Loucy (cell line): ENCODE results near the gene KLHL30.

Experiments used
- H2AFZ ChIP-seq: fragments of 200-600 bp; sonication (generic); 2 replicates; pipeline ENCODE4 v1.6.0; 2016; ENCODE audit warnings: antibody characterized with exemption, mild to moderate bottlenecking, low read length, moderate library complexity
- H3F3A ChIP-seq: fragments of 200-600 bp; 2 replicates; pipeline ENCODE4 v1.6.0; 2016; ENCODE audit warnings: antibody characterized with exemption, low read depth, mild to moderate bottlenecking
- H3K27me3 ChIP-seq: fragments of 200-600 bp; sonication (generic); 2 replicates; pipeline ENCODE4 v1.6.1; 2014; ENCODE audit warnings: low read length, mild to moderate bottlenecking; ENCODE audit not compliant: insufficient read depth, poor library complexity, severe bottlenecking
- H3K36me3 ChIP-seq: fragments of 200-600 bp; sonication (generic); 2 replicates; pipeline ENCODE4 v1.6.1; 2016; ENCODE audit warnings: low read length; ENCODE audit not compliant: insufficient read depth
- H3K4me1 ChIP-seq: fragments of 200-600 bp; sonication (generic); 2 replicates; pipeline ENCODE4 v1.5.1; 2014; ENCODE audit warnings: low read length, mild to moderate bottlenecking; ENCODE audit not compliant: insufficient read depth, poor library complexity, severe bottlenecking
- H3K4me2 ChIP-seq: fragments of 200-600 bp; sonication (generic); 2 replicates; pipeline ENCODE4 v1.6.0; 2014; ENCODE audit warnings: antibody characterized with exemption, low read length, low read depth, mild to moderate bottlenecking; ENCODE audit not compliant: poor library complexity, severe bottlenecking
- H3K4me3 ChIP-seq: fragments of 200-600 bp; sonication (generic); 2 replicates; pipeline ENCODE4 v1.5.1; 2014; ENCODE audit warnings: low read length, mild to moderate bottlenecking, mixed read lengths; ENCODE audit not compliant: poor library complexity, severe bottlenecking
- H3K79me2 ChIP-seq: fragments of 200-600 bp; sonication (generic); 2 replicates; pipeline ENCODE4 v1.6.1; 2014; ENCODE audit warnings: low read length; ENCODE audit not compliant: insufficient read depth
- H3K9ac ChIP-seq: fragments of 200-600 bp; sonication (generic); 2 replicates; pipeline ENCODE4 v1.6.0; 2014; ENCODE audit warnings: mild to moderate bottlenecking, low read depth, low read length, moderate library complexity; ENCODE audit not compliant: poor library complexity, severe bottlenecking
- H3K9me2 ChIP-seq: fragments of 200-600 bp; sonication (generic); replicated peaks from 2 replicates; pipeline ENCODE4 v1.6.1; 2016; ENCODE audit warnings: low read depth, low read length, mixed read lengths
- H3K9me3 ChIP-seq: fragments of 200-600 bp; sonication (generic); 2 replicates; pipeline ENCODE4 v1.6.1; 2014; ENCODE audit warnings: mild to moderate bottlenecking, antibody characterized with exemption, low read length, low read depth; ENCODE audit not compliant: insufficient read depth
- H4K20me1 ChIP-seq: fragments of 200-600 bp; sonication (generic); 2 replicates; pipeline ENCODE4 v1.6.0; 2014; ENCODE audit warnings: antibody characterized with exemption, low read length, mild to moderate bottlenecking; ENCODE audit not compliant: insufficient read depth, poor library complexity, severe bottlenecking
- EZH2phosphoT487 ChIP-seq: fragments of 200-600 bp; IDR thresholded peaks from 2 replicates; pipeline ENCODE4 v1.6.1; 2018; ENCODE audit warnings: antibody characterized with exemption, mild to moderate bottlenecking, moderate library complexity, borderline replicate concordance
- TF ChIP-seq, protein P1 (sequence below): fragments of 200-600 bp; sonication (generic); conservative IDR thresholded peaks from 2 replicates; pipeline ENCODE4 v1.5.1; 2014; ENCODE audit warnings: mild to moderate bottlenecking, antibody characterized with exemption, low read length

The KLHL30 gene

GRCh38 chr2:238176613-238177012 lies 38.1 kb downstream of the KLHL30 start:
- no peaks in the 10 kb centered on the region for H3K27me3 ChIP-seq
- H3K9me3 ChIP-seq = no peaks in the 10 kb centered on the region
- TF ChIP-seq EZH2phosphoT487 = no peak
- TF ChIP-seq, protein P1, sequence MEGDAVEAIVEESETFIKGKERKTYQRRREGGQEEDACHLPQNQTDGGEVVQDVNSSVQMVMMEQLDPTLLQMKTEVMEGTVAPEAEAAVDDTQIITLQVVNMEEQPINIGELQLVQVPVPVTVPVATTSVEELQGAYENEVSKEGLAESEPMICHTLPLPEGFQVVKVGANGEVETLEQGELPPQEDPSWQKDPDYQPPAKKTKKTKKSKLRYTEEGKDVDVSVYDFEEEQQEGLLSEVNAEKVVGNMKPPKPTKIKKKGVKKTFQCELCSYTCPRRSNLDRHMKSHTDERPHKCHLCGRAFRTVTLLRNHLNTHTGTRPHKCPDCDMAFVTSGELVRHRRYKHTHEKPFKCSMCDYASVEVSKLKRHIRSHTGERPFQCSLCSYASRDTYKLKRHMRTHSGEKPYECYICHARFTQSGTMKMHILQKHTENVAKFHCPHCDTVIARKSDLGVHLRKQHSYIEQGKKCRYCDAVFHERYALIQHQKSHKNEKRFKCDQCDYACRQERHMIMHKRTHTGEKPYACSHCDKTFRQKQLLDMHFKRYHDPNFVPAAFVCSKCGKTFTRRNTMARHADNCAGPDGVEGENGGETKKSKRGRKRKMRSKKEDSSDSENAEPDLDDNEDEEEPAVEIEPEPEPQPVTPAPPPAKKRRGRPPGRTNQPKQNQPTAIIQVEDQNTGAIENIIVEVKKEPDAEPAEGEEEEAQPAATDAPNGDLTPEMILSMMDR = no peak
- H3K4me3 ChIP-seq = no peak overlapping the region
- H3K36me3 ChIP-seq = peaks cover 69% of the 10 kb centered on the region
- H3K79me2 ChIP-seq = no peaks in the 10 kb centered on the region
- H3K9ac ChIP-seq = no peak overlapping the region
- H3K9me2 ChIP-seq = no peaks in the 10 kb centered on the region
- no peaks in the 10 kb centered on the region for H4K20me1 ChIP-seq
- H3K4me1 ChIP-seq = peaks cover 36% of the 10 kb centered on the region
- H2AFZ ChIP-seq = no peak overlapping the region
- peaks cover 9% of the 10 kb centered on the region for H3F3A ChIP-seq
- H3K4me2 ChIP-seq = no peak overlapping the region

- H3K4me1 ChIP-seq = peaks cover 11% of the 10 kb centered on the region
- no peaks in the 10 kb centered on the region for H3K27me3 ChIP-seq
- H3F3A ChIP-seq = no peaks in the 10 kb centered on the region
- no peak overlapping the region for H3K9ac ChIP-seq
- no peaks in the 10 kb centered on the region for H3K9me3 ChIP-seq
- no peaks in the 10 kb centered on the region; the same call in 1 of the 2 replicates for H3K79me2 ChIP-seq
- no peak overlapping the region for H3K4me3 ChIP-seq
- TF ChIP-seq, protein P1 = no peak
- no peaks in the 10 kb centered on the region for H3K9me2 ChIP-seq
- H3K4me2 ChIP-seq = no peak overlapping the region
- H4K20me1 ChIP-seq = no peaks in the 10 kb centered on the region
- no peak overlapping the region for H2AFZ ChIP-seq
- H3K36me3 ChIP-seq = peaks cover 91% of the 10 kb centered on the region
Observed at GRCh38 chr2:238180554-238180953, 42.1 kb downstream of the KLHL30 start.

GRCh38 chr2:238182362-238182761 lies 43.9 kb downstream of the KLHL30 start:
- H3K4me2 ChIP-seq = no peak overlapping the region
- H3K27me3 ChIP-seq = no peaks in the 10 kb centered on the region
- no peaks in the 10 kb centered on the region for H3K9me2 ChIP-seq
- no peaks in the 10 kb centered on the region for H3K9me3 ChIP-seq
- H3K36me3 ChIP-seq = peaks cover 100% of the 10 kb centered on the region
- H3K79me2 ChIP-seq = no peaks in the 10 kb centered on the region; the same call in 1 of the 2 replicates
- H3F3A ChIP-seq = no peaks in the 10 kb centered on the region
- no peak overlapping the region for H2AFZ ChIP-seq
- TF ChIP-seq, protein P1 = no peak
- no peak for TF ChIP-seq EZH2phosphoT487
- peaks cover 4% of the 10 kb centered on the region for H3K4me1 ChIP-seq
- H4K20me1 ChIP-seq = no peaks in the 10 kb centered on the region
- H3K9ac ChIP-seq = no peak overlapping the region
- no peak overlapping the region for H3K4me3 ChIP-seq
